OCI-M2 (cell line): ENCODE results near the gene DMD.
"Not testable (repeated sequence)": the region's sequence is repeated elsewhere in the genome, so short reads cannot be mapped to it uniquely, and the experiment has no call there.

Source experiments
- DNase-seq: peaks from one replicate; lab custom pipeline; 2025; ENCODE audit not compliant: unreplicated experiment; lab: John Stamatoyannopoulos, UW

The DMD gene

GRCh38 chrX:31547416-31547815 lies 1663.9 kb downstream of the DMD start:
- no peak for DNase-seq

- DNase-seq: no peak
Observed at GRCh38 chrX:31546126-31546525, 1665.2 kb downstream of the DMD start.

- no peak for DNase-seq
Observed at GRCh38 chrX:31545726-31546125, 1665.6 kb downstream of the DMD start.

- no peak for DNase-seq
Observed at GRCh38 chrX:31545191-31545590, 1666.2 kb downstream of the DMD start.

- DNase-seq: no peak
Observed at GRCh38 chrX:31543634-31544033, 1667.7 kb downstream of the DMD start.

GRCh38 chrX:31542566-31542965 lies 1668.8 kb downstream of the DMD start:
- DNase-seq: no peak

- no peak for DNase-seq
Observed at GRCh38 chrX:31540313-31540712, 1671.0 kb downstream of the DMD start.

GRCh38 chrX:31527455-31528126 lies 1683.8 kb downstream of the DMD start:
- DNase-seq: no peak

GRCh38 chrX:31523884-31524536 lies 1687.3 kb downstream of the DMD start:
- DNase-seq: no peak

GRCh38 chrX:31522760-31523159 lies 1688.6 kb downstream of the DMD start:
- DNase-seq: no peak

- DNase-seq: no peak
Observed at GRCh38 chrX:31521941-31522340, 1689.4 kb downstream of the DMD start.

- no peak for DNase-seq
Observed at GRCh38 chrX:31516527-31516926, 1694.8 kb downstream of the DMD start.

GRCh38 chrX:31508338-31508737 lies 1703.0 kb downstream of the DMD start:
- no peak for DNase-seq

- DNase-seq: no peak
Observed at GRCh38 chrX:31506928-31507327, 1704.4 kb downstream of the DMD start.

GRCh38 chrX:31506360-31506759 lies 1705.0 kb downstream of the DMD start:
- no peak for DNase-seq

- DNase-seq: no peak
Observed at GRCh38 chrX:31500921-31501320, 1710.4 kb downstream of the DMD start.

- DNase-seq: no peak
Observed at GRCh38 chrX:31499109-31499508, 1712.2 kb downstream of the DMD start.

- no peak for DNase-seq
Observed at GRCh38 chrX:31497086-31497485, 1714.3 kb downstream of the DMD start.

GRCh38 chrX:31487951-31488350 lies 1723.4 kb downstream of the DMD start:
- DNase-seq: no peak

GRCh38 chrX:31483336-31483735 lies 1728.0 kb downstream of the DMD start:
- DNase-seq: no peak

- no peak for DNase-seq
Observed at GRCh38 chrX:31480696-31481095, 1730.7 kb downstream of the DMD start.

GRCh38 chrX:31471229-31471628 lies 1740.1 kb downstream of the DMD start:
- DNase-seq: no peak

GRCh38 chrX:31470753-31471152 lies 1740.6 kb downstream of the DMD start:
- not testable (repeated sequence) for DNase-seq
